ENCODE results near the gene KRTAP5-9.
A peak's percentile ranks its signal among the peaks of the same experiment; 100 is the strongest.
"Not testable (repeated sequence)": the region's sequence is repeated elsewhere in the genome, so short reads cannot be mapped to it uniquely, and the experiment has no call there.

Gene KRTAP5-9

DNA sequence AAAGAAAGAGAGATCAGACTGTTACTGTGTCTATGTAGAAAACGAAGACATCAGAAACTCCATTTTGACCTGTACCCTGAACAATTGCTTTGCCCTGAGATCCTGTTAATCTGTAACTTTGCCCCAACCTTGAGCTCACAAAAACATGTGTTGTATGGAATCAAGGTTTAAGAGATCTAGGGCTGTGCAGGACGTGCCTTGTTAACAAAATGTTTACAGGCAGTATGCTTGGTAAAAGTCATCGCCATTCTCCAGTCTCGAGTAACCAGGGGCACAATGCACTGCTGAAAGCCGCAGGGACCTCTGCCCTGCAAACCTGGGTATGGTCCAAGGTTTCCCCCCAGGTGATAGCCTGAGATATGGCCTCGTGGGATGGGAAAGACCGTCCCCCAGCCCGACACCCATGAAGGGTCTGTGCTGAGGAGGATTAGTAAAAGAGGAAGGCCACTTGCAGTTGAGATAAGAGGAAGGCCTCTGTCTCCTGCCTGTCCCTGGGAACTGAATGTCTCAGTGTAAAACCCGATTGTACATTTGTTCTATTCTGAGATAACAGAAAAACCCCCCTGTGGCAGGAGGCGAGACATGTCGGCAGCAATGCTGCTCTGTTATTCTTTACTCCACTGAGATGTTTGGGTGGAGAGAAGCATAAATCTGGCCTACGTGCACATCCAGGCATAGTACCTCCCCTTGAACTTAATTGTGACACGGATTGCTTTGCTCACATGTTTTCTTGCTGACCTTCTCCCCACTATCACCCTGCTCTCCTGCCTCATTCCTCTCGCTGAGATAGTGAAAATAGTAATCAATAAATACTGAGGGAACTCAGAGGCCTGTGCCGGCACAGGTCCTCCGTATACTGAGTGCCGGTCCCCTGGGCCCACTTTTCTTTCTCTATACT lies 13.3 kb upstream of the KRTAP5-9 start:
- not testable (repeated sequence) for DNase-seq

DNA sequence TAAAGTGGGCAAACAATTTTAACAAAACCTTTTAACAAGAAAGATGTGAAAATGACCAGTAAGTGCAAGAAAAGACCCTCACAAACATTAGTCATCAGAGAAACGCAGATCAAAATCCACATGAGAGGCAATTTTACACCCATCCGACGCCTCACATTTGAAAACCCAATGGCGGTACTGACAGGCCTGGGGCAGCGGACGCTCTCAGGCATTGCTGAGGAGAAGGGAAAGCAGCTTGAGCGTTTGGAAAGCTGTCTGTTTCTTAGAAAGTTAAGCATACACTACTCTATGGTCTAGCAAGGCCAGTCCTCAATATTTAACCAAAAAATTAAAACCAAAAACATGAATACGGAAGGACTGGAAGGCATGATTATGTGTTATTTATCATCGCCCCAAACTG lies 12.4 kb upstream of the KRTAP5-9 start:
- no peak for DNase-seq

DNA sequence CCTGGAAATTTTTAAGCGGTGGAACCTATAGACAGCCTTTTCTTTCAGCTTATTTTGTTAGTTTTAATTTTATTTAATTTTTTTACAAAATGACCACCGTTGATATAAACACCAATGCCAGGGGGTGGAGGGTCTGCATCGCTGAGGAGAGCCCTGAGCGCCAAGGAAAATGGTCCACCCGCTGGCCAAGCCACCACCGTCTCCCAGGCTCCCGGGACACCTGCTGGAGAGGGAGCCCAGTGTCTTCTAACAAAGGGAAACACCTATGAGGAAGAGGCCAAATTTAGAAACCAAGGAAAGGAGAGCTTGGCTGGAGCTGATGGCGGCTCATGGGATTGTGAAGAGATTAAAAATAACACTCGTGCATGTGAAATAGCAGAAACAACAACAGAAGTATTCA lies 10.7 kb upstream of the KRTAP5-9 start:
- DNase-seq, result no peak

DNA sequence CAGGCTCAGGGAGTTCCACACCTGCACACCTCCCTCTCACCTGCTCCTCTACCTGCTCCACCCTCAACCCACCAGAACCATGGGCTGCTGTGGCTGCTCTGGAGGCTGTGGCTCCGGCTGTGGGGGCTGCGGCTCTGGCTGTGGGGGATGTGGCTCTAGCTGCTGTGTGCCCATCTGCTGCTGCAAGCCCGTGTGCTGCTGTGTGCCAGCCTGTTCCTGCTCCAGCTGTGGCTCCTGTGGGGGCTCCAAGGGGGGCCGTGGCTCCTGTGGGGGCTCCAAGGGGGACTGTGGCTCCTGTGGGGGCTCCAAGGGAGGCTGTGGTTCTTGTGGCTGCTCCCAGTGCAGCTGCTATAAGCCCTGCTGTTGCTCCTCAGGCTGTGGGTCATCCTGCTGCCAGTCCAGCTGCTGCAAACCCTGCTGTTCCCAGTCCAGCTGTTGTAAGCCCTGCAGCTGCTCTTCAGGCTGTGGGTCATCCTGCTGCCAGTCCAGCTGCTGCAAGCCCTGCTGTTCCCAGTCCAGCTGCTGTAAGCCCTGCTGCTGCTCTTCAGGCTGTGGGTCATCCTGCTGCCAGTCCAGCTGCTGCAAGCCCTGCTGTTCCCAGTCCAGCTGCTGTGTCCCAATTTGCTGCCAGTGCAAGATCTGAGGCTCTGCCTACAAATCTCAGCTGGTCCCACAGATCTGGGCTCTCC lies 10.1 kb upstream of the KRTAP5-9 start, which contains the start of gene KRTAP5-8:
TSS of gene KRTAP5-8 (plus strand) at position 49 of the 689 bp plus-strand sequence. CDS start at position 80, 31 bp downstream.
- not testable (repeated sequence) for DNase-seq

DNA sequence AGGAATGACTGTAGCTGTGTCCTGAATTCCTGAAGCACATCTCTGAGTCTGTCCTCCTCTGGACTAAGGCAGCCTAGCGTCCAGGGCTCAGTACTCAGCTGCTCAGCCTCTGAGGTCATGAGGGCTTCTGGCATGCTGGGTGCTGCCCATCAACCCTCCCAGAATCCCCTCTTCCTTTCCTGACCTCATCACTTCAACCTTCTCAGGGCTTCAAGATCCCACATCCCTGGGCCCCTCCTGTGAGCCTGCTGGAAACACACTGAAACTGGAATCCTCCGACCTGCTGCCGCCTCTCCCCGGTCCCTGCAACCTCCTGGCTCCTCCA lies 9.6 kb upstream of the KRTAP5-9 start:
- DNase-seq, result no peak

DNA sequence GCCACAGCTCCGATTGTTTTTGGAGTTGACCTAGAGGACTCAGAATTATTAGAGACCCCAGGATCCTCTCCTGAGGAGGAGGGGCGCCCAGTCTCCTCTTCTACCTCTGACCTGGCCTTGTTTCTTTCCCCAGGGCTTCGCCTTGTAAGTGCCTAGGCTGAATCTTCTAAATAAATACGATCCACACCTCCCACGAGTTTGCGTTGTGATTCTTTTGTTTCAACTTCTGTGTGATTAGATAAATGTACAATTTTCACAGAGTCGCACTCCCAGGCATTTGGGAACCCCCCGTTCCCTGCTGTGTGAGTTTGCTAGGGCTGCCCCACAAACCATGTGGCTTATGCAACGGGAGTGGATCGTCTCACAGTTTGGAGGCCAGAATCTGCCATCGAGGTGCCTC lies 9.2 kb upstream of the KRTAP5-9 start:
- no peak for DNase-seq

DNA sequence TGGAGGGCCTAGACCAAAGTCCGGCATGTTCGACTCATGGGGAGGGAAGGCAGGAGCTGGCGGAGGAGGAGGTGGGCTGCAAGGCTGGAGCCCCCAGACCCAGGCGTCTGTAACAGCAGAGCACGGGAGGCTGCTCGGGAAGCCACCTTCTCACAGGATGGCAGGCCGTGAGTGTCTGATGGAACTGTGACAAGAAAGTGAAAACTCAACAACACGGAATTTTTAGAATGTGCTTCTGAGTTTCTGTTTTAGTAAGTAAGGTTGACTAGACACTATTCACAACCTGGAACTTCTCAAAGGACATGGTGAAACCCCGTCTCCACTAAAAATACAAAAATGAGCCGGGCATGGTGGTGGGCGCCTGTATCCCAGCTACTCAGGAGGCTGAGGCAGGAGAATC lies 8.2 kb upstream of the KRTAP5-9 start:
- not testable (repeated sequence) for DNase-seq

DNA sequence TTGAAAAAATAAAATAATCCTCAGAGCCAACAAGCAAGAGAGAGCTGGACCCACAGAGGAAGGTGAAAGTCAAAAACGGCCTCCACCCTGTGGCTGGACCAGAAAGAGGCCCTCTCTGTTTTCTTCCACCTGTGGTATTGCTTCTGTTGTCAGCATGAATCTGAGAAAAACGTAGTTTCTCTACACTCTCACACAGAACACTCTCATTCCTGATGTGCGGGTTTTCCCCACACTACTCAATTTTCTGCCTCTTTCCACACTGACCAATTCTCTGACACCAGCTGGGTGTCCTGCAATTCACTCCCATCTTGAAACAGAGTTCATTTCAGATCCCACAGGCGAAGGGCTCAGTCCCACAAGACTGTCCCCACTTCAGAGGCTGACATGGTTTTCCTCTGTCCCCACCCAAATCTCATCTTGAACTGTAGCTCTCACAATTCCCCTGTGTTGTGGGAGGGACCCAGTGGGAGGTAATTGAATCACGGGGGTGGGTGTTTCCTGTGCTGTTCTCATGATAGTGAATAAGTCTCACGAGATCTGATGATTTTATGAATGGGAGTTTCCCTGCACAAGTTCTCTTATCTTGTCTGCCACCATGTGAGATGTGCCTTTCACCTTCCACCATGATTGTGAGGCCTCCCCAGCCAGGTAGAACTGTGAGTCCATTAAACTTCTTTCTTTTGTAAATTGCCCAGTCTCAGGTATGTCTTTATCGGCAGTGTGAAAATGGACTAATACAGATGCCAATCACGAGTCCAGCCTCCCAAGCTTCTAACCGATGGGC lies 7.5 kb upstream of the KRTAP5-9 start:
- DNase-seq, result not testable (repeated sequence)

DNA sequence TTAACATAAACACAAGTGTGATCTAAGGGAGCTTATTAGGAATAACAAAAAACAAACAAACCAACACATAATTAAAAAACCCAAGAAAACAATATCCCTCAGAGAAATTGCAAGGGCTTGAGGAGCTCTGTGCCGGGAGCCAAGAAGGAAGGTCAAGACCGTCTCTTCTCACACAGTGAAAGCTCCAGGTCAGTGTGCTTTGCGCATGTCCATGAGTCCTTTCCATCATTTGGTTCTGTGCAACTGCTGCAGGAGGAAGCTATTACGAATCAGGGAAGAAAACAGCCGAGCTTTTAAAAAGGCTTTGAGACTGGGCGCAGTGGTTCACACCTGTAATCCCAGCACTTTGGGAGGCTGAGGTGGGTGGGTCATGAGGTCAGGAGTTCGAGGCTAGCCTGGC lies 5.8 kb upstream of the KRTAP5-9 start:
- DNase-seq, result no peak

DNA sequence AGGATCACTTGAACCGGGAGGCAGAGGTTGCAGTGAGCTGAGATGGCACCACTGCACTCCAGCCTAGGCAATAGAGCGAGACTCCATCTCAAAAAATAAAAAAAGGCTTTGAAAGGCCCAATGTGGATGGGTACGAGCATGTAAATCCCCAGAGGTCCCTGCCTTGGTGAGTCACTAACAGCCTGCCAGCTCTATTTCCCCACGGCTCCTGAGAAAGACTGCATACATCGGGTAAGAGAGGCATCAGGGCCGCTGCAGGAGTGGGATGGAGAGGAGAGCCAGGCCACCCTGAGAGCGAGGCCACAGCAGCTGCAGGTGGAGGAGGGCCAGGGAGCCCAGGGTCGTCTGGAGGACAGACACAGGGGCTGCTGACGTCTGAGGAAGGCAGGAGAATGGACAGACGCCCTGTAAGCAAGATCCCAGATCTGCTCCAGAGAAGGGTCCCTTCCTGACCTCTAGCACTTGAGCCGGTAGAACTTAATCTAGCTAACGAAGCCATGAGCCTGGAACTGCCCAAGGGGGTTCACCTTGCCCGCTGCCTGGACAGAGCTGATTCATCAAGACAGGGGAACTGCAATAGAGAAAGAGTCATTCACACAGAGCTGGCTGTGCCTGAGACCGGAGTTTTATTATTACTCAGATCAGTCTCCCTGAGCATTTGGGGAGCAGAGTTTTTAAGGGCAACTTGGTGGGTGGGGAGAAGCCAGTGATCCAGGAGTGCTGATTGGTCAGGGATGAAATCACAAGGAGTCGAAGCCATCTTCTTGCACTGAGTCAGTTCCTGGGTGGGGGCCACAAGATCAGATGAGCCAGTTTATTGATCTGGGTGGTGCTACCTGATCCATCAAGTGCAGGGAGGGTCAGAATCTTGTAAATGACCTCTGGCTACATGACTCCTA lies 5.1 kb upstream of the KRTAP5-9 start:
- no peak for DNase-seq

DNA sequence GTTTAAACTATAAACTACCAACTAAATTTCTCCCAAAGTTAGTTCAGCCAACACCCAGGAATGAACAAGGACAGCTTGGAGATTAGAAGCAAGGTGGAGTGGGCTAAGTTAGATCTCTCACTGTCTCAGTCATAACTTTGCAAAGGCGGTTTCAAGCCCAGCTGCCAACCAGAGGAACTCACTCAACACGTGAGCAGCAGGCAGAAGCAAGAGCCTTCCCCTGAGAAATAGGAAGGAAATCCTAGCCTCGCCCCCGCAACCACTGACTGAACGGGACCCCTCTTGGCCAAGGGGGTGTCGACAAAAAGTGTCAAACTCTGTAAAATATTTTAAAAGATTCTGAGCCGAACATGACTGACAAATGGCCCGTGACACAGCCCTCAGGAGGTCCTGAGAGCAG lies 4.4 kb upstream of the KRTAP5-9 start:
- DNase-seq, result no peak

DNA sequence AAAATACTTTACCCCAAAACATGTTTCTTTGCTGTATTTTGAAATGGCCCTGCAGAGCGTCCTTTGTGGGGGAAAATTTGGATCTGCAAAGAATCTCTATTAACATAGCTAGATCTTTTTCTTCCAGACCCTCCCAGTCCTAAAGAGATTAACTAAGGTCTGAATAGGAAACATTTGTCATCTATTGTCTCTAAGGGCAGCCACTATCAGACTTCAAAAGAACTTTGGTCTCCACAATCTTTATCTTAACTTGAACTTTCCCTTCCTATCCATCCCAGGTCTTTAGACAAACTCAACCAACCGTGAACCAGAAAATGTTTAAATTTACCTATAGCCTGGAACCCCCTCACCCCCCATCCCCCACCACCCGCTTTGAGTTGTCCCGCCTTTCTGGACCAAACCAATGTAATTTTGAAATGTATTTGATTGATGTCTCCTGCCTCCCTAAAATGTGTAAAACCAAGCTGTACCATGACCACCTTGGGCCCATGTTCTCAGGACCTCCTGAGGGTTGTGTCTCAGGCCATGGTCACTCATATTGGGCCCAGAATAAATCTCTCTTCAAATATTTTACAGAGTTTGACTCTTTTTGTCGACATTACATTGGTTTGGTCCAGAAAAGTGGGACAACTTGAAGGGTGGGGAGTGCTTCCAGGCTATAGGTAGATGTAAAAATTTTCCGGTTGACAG lies 3.5 kb upstream of the KRTAP5-9 start:
- DNase-seq, result no peak

DNA sequence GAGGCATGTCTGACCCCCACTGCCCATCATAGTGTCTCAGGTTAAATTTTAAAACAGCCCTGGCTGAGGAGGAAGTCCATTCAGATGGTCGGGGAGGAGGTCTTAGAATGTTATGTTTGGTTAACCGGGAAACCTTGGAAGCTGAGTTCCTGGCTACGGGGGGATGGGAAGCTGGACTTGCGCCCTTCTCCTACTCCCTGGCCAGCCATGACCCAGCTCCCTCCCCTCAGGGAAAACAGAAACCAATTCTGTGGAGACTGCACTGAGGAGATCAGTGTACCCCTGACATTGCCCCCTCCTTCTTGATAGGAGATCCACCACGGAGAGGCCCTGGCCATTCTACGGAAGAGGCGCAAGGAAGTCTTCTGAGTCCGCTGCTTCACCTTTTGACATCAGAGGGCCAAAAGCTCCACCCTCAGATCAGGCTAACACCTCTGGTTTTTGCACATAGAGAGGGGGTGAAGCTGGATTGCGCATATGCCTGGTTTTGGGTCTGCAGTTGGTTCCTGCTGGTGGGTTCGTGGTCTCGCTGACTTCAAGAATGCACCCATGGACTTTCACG lies 2.7 kb upstream of the KRTAP5-9 start:
- DNase-seq, result no peak

DNA sequence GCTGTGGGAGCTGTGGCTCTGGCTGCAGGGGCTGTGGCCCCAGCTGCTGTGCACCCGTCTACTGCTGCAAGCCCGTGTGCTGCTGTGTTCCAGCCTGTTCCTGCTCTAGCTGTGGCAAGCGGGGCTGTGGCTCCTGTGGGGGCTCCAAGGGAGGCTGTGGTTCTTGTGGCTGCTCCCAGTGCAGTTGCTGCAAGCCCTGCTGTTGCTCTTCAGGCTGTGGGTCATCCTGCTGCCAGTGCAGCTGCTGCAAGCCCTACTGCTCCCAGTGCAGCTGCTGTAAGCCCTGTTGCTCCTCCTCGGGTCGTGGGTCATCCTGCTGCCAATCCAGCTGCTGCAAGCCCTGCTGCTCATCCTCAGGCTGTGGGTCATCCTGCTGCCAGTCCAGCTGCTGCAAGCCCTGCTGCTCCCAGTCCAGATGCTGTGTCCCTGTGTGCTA lies 514 bp downstream of the KRTAP5-9 start:
- no peak for DNase-seq

DNA sequence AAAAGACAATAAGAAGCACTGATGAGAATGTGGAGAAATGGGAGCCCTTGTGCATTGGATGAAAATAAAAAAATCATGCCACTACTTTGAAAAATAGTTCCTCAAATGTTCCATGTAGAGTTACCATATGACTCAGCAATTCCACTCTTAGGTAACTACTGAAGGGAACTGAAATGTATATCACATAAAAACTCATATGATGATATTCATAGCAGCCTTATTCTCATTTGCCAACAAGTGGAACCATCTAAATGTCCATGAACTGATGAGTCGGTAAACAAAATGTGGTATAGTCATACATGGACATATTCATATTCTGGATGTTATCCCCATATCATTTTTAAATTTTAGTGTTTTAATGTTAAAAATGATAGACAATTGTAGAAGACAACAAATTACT lies 3.5 kb downstream of the KRTAP5-9 start:
- DNase-seq, result no peak

DNA sequence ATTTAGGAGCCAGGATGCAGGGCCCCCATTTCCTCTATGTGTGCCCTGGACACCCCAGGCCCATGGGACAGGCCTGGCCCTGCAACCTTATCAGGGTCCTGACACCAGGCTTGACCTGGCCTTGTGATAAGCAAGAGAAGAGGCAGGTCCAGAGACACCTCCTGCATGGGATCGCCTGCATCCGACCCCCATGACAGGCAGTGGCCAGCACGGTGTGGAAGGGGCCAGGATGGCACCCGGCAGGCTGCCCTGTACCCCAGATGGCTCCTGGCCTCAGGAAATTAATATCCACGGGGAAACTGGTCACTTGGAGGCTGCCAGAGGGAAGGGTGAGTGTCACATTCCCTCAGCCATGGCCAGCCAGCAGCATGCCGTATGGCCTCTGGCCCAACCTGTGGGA lies 6.8 kb downstream of the KRTAP5-9 start:
- no peak for DNase-seq

DNA sequence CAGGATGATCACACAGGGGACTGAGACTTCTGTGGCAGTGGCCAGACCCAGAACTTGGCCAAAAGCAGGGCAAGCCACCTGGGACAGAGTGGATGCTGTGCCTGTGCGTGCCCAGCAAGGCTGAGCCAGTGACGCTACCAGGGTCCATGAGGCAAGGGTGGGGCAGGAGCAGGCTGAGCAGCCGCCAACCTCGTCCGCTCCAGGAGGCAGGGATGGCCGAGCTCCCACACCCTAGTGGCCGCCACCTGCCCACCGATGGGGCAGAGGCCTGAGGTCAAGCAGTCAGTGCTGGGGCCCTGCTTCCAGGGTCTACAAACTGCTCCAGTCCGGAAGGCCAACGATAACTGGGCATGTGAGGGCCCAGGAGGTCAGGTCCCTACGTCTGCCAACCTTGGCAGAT lies 7.3 kb downstream of the KRTAP5-9 start:
- no peak for DNase-seq

DNA sequence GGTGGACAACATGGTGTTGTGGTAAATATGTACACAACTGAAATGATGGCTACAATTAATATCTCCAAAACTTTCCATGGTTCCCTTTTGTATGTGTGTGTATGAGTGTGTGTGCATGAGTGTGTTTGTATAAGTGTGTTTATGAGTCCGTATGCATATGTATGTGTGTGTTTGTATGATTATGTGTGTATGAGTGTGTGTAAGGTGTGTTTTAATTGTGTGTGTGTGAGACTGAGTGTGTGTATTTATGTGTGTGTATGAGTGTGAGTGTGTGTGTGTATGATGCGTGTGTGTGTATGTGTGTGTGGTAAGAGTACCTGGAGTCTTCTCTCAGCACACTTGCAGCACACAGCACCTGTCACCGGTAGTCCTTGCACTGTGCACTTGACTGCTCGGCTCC lies 7.8 kb downstream of the KRTAP5-9 start:
- no peak for DNase-seq

DNA sequence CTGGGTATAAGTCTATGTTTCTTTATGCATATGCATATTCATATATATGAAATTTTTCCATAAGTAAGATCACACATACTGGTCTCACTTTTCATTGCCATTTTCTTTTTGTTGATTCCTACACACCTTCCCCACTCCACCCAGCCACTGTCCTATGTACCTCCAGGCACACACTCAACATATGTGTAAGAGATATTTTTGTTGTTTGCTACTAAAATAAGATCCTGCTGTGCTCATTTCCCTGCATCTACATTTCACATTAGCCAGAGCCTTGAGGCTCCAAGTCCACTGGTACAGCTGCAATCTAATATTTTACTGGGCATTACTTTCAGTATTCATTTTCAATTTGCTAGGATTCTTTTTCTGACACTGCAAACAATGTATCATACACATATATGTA lies 9.0 kb downstream of the KRTAP5-9 start:
- DNase-seq, result no peak

DNA sequence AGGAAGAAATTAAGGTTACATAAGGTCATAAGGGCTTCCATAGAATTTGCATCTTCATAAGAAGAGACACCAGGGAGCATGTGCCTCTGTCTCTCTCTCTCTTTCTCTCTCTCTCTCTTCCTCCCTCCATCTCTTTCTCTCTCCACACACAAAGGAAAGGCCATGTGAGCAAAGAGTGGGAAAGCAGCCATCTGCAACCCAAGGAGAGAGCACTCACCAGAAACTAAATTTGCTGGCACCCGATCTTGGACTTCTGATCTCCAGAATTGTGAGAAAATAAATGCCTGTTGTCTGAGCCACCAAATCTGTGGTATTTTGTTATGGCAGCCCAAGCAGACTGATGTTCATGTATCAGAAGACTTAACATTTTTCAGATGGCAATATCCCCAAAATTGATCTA lies 10.8 kb downstream of the KRTAP5-9 start:
- no peak for DNase-seq

DNA sequence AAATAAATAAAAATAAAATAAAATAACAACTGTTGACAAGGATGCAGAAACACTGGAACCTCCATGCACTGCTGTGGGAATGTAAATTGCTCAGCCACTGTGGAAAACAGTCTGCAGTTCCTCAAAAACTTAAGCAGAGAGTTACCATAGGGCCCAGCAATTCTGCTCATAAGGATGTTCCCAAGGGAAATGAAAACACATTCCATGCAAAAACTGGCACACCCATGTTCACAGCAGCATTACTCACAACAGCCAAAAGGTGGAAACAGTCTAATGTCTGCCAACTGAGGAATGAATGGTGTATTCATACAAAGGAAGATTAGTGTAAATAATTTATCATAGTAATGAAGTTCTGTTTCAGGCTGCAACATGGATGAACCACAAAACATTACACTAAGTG lies 13.9 kb downstream of the KRTAP5-9 start:
- DNase-seq, result no peak

DNA sequence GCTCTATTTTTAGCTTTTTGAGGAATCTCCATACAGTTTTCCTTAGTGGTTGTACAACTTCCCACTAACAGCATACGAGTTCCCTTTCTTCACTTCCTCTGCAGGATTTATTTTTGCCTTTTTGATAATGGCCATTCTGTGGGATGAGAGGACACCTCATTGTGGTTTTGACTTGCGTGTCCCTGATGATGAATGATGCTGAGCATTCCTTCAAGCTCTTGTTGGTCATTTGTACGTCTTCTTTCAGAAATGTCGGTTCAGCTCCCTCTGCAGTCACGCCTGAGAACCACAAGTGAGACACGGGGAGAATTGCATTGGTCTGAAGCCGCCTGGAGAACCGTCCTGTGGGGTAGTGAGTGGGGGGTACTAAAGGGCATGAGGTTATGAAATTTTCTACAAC lies 15.2 kb downstream of the KRTAP5-9 start:
- DNase-seq, result peak; percentile 2
